Adrenal gland (tissue), 12 donors: ENCODE data around the gene LIPA. TPM values are rescaled to one million over a fixed set of nuclear protein-coding genes. Genes with fewer than 3 reads are reported as not detected.
A peak's percentile ranks its signal among the peaks of the same experiment; 100 is the strongest.

Experiments used
- DNase-seq, 7 donors: peaks; one replicate each; pipeline ENCODE4 v3.0.0-alpha.2; 2019 to 2020
- H3K27ac ChIP-seq, 5 donors: fragments of 200-600 bp; sonication (generic) in 4 of 5; 1 replicate in 3 of 5; 2 replicates in 2 of 5; pipeline versions ENCODE4 v1.5.1 to v1.8.0; 2016 to 2020; ENCODE audit warnings: mild to moderate bottlenecking in 1 of 5
- H3K27me3 ChIP-seq: fragments of 200-600 bp; 2 replicates; pipeline ENCODE4 v1.8.0; 2021
- H3K36me3 ChIP-seq, 2 donors: fragments of 200-600 bp; replicated peaks in 1 of 2; 1 replicate in 1 of 2; 2 replicates in 1 of 2; pipeline versions ENCODE4 v1.5.1 to v1.8.0; 2018 to 2022
- H3K4me1 ChIP-seq, 2 donors: fragments of 200-600 bp; replicated peaks in 1 of 2; 1 replicate in 1 of 2; 2 replicates in 1 of 2; pipeline versions ENCODE4 v1.5.1 to v1.8.0; 2018 to 2021
- H3K4me3 ChIP-seq, 4 donors: fragments of 200-600 bp; sonication (generic) in 3 of 4; one replicate each; pipeline ENCODE4 v1.5.1; 2016 to 2018
- H3K9me3 ChIP-seq, 3 donors: fragments of 200-600 bp; sonication (generic) in 1 of 3; replicated peaks in 1 of 3; 1 replicate in 2 of 3; 2 replicates in 1 of 3; pipeline versions ENCODE4 v1.5.1 to v1.8.0; 2016 to 2021
- POLR2A ChIP-seq, 2 donors: fragments of 450-650 bp; IDR thresholded peaks; one replicate each; pipeline ENCODE4 v1.6.1; 2017; ENCODE audit warnings: antibody characterized with exemption in 2 of 2, mild to moderate bottlenecking in 2 of 2, moderate library complexity in 1 of 2
- WGBS, 4 donors: extraction: QIAGEN DNeasy Blood & Tissue Kit in 2 of 4; methylation state at CpG; one replicate each; pipeline versions ENCODE4 v1.1.5 to v1.1.7; 2013 to 2017; 5-methylcytosine and 5-hydroxymethylcytosine counted together
- intact Hi-C, 2 donors: fragments of 100-400 bp; cut with DNase I; formaldehyde crosslinking; loops; one replicate each; pipeline versions ENCODE4 v1.14.1 to v1.15.0; 2022 to 2023
- polyA plus RNA-seq, 3 donors: library from polyadenylated mRNA; stranded (reverse); fragments of 200-250 nt in 2 of 3; fragments of 350-450 nt in 1 of 3; fragmentation: Illumina TruSeq in 1 of 3; extraction: RNeasy Lipid Tissue Mini Kit (QIAGEN cat#74804) in 1 of 3; gene quantifications; one replicate each; pipeline ENCODE4 v1.2.3, GENCODE V29; 2013 to 2014
- total RNA-seq, 9 donors: library from RNA; depleted of rRNA in 4 of 9; stranded (reverse); fragments of >200 nt in 4 of 9; fragments of 120-200 nt in 1 of 9; fragmentation: NEBNext Ultra II Directional in 1 of 9; extraction: Animal tissue kit (Norgen Biotek cat#: 25700) in 1 of 9; gene quantifications; one replicate each; pipeline versions ENCODE4 v1.1.0 to v1.2.4, GENCODE V29; 2013 to 2023
- TF ChIP-seq, protein P1 (sequence below), 6 experiments: fragments of 450-650 bp in 4 of 6; fragments of 200-600 bp in 2 of 6; sonication (generic) in 1 of 6; IDR thresholded peaks; 1 replicate in 5 of 6; 2 replicates in 1 of 6; pipeline versions ENCODE4 v1.5.1 to v1.8.0; 2016 to 2021; ENCODE audit warnings: antibody characterized with exemption in 6 of 6, mild to moderate bottlenecking in 2 of 6, moderate library complexity in 1 of 6
- donor health status: healthy with polysubstance abuse.
- donor health status: Bipolar disorder and iron deficiency.
- donor health status: DM: yes; HTN: yes; CAD: no.
- donor health status: DM: no; HTN: no; CAD: no.
- donor health status: DM: no; HTN: no; CAD: no.
- donor health status: DM: yes; HTN: yes; CAD: no.

Gene LIPA
- total and polyA plus RNA-seq, 12 donors = 15.9 to 202 (median 109) TPM

DNA sequence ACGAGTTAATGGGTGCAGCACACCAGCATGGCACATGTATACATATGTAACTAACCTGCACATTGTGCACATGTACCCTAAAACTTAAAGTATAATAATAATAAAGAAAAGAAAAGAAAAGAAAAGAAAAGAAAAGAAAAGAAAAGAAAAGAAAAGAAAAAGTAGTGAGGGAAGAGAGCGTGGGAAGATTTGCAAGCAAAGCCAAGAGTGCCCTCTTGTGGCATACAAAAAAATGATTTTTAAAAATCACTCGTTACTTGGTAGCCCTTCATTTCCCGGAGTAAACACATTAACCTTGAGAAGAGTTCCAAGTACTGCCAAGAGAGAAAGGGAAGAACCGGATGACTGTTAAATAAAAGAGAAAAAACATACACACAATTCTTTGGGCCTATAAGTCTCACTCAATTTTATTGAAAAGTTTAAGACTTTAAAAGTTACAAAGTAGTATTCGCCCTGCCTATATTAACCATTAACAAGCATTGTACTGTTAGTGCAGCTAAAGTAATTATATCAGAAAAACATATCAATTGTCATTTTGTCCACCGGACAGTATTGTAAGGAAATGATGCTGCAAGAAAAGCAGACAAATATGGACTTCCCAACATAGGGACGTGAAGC lies 38.3 kb downstream of the LIPA start:
- intact Hi-C loops = loop anchor here (5.0 to 10.0 kb wide), 4 partner anchors 181 to 378 kb away; no protein-coding TSS in a partner anchor
- Histone ChIP-seq H3K9me3 (no peaks in the 10 kb centered on the region), H3K4me1 (peaks cover 6 to 21% of the 10 kb centered on the region in 2 donors), H3K27ac (peak overlapping the region in 2 of 5 donors; percentile 1 to 34), H3K4me3 (no peak overlapping the region), H3K36me3 (peaks cover 0 to 9% of the 10 kb centered on the region in 2 donors), H3K27me3 (peaks cover 4% of the 10 kb centered on the region)
- DNase-seq = peak in 1 of 7 donors; percentile 14
- no peak for TF ChIP-seq POLR2A (IDR thresholded peaks at IDR 0.05)
- TF ChIP-seq, protein P1, sequence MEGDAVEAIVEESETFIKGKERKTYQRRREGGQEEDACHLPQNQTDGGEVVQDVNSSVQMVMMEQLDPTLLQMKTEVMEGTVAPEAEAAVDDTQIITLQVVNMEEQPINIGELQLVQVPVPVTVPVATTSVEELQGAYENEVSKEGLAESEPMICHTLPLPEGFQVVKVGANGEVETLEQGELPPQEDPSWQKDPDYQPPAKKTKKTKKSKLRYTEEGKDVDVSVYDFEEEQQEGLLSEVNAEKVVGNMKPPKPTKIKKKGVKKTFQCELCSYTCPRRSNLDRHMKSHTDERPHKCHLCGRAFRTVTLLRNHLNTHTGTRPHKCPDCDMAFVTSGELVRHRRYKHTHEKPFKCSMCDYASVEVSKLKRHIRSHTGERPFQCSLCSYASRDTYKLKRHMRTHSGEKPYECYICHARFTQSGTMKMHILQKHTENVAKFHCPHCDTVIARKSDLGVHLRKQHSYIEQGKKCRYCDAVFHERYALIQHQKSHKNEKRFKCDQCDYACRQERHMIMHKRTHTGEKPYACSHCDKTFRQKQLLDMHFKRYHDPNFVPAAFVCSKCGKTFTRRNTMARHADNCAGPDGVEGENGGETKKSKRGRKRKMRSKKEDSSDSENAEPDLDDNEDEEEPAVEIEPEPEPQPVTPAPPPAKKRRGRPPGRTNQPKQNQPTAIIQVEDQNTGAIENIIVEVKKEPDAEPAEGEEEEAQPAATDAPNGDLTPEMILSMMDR (IDR thresholded peaks at IDR 0.05) = peak; percentile 56 to 97 (median 77)
- WGBS, 4 donors = 24 to 31% (median 26%) methylated on average over 8 of the region's 8 CpGs

DNA sequence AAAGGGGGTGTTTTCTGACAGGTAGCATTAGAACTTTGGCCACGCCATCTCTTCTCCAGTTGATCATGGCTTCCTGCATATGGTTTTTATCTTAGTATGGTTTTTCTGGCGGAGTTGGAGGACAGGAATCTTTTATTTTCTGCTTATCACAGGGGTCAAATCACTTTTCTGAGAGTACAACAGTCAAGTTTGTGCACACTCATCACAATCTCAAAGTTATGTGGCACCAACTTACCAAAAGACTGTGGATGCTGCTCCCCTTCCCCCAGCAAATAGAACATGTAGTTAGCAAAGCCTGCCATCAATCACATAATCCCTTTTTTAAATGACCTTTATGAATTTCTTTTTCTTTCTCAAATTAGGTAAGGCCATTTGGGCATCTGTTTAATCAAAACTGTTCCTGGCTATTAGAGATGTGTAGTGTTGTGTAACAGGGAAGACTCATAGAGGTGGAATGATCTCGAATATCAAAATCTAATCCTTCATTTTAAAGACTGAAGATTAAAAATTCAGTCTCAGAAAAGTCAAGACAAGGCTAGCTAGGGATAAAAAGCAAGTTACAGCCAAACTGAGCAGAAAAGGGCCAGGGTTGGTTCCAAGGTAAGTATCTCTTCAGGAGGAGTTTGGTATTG lies 40.7 kb downstream of the LIPA start:
- TF ChIP-seq, protein P1 (IDR thresholded peaks at IDR 0.05) = no peak
- no peak for TF ChIP-seq POLR2A (IDR thresholded peaks at IDR 0.05)
- intact Hi-C loops = loop anchor here (5.0 to 10.0 kb wide), 4 partner anchors 179 to 376 kb away; no protein-coding TSS in a partner anchor

DNA sequence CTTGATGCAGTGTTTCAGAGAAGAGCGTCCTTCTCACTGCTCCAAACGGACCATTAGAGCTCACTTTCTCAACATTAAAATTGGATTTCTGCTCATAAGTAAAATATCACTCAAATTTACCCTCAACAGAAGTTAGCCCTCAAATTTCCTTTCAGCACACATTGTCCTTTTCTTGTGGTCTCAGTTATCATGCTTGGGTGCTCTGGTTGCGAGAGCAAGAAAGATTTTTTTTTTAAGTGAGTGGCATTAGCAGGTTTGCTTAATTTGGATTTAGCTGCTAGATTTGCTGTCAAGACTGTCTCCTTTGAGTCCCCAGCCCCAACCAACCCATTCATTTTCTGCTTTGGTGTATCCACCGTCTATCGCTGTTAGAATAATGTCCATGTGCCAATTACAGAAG lies 41.9 kb downstream of the LIPA start:
- Histone ChIP-seq H3K9me3 (no peaks in the 10 kb centered on the region), H3K4me1 (peaks cover 15 to 25% of the 10 kb centered on the region in 2 donors), H3K36me3 (no peaks in the 10 kb centered on the region), H3K27ac (no peak overlapping the region), H3K4me3 (no peak overlapping the region), H3K27me3 (peaks cover 25% of the 10 kb centered on the region)
- intact Hi-C loops = loop anchor here (5.0 to 10.0 kb wide), 5 partner anchors 105 to 375 kb away; no protein-coding TSS in a partner anchor
- TF ChIP-seq, protein P1 (IDR thresholded peaks at IDR 0.05) = no peak
- DNase-seq = no peak
- WGBS, 4 donors = 92 to 93% (median 92%) methylated on average over 5 of the region's 5 CpGs

More for the DNA sequence above, 40.7 kb downstream of the LIPA start:
- DNase-seq = no peak
- WGBS, 4 donors = 80 to 88% (median 85%) methylated on average over 3 of the region's 3 CpGs
- peaks cover 15 to 25% of the 10 kb centered on the region in 2 donors for H3K4me1 ChIP-seq
- H3K36me3 ChIP-seq = peaks cover 0 to 8% of the 10 kb centered on the region in 2 donors
- H3K4me3 ChIP-seq = no peak overlapping the region
- H3K9me3 ChIP-seq = no peaks in the 10 kb centered on the region
- peaks cover 16% of the 10 kb centered on the region for H3K27me3 ChIP-seq
- no peak overlapping the region for H3K27ac ChIP-seq

DNA sequence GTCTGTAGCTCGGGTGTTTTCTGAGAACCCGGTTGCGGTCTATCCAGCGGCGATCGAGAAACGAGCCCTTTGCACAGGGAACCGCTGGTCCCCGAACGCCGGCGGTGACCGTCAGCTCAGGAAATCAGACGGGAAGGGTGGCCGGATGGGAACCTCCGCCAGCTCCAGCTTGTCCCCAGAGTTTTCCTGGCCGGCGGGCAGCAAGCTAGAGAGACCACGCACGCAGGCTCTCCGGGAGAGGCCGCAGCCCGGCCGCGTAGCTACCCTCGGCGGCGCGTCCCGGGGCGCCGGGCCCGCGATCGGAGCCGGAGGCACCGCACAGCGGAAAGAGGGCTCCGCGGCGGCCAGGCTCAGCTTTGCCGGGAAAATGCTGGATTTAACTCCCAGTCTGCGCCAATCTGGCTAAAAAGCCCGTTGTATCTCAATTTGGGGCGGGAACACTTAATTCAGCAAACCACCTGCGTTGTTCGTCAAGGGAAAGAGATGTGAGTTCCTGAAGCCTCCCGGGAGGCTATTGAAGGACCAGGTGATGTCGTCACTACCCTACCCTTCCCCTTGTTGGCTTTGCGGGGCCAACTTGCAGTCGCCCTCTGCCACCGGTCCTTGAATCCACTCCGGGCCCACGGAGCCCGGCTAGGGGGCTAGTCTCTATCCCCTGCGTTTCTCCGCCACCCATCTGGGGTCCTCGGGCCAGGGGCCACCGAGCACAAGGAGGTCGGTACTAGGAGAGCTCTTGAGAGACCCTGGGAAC lies 43.6 kb downstream of the LIPA start:
- Histone ChIP-seq H3K9me3 (no peaks in the 10 kb centered on the region), H3K4me3 (peak overlapping the region in 3 of 4 donors; percentile 22 to 53 (median 34)), H3K4me1 (peaks cover 10 to 18% of the 10 kb centered on the region in 2 donors), H3K27me3 (peaks cover 25% of the 10 kb centered on the region), H3K36me3 (no peaks in the 10 kb centered on the region), H3K27ac (peak overlapping the region in 4 of 5 donors; percentile 30 to 65 (median 40))
- DNase-seq = peak in 6 of 7 donors; percentile 36 to 71 (median 48)
- WGBS, 4 donors = 6 to 13% (median 8%) methylated on average over 31 to 60 of the region's 60 CpGs
- TF ChIP-seq, protein P1 (IDR thresholded peaks at IDR 0.05) = no peak
- no peak for TF ChIP-seq POLR2A (IDR thresholded peaks at IDR 0.05)
- intact Hi-C loops = loop anchor here in 1 of 2 donors (10.0 kb wide), 1 partner anchor 103 kb away; no protein-coding TSS in a partner anchor
